SIG-M5 (cell line): ENCODE data around the gene GPANK1.
A peak's percentile ranks its signal among the peaks of the same experiment; 100 is the strongest.

ENCODE experiments used
- DNase-seq: peaks from one replicate; lab custom pipeline; 2025; lab: John Stamatoyannopoulos, UW

GPANK1 gene

GRCh38 chr6:31617010-31617409 is 47.8 kb downstream of the GPANK1 start:
- no peak for DNase-seq

- DNase-seq, result peak; percentile 45
Observed at GRCh38 chr6:31615748-31616147, 49.0 kb downstream of the GPANK1 start.

GRCh38 chr6:31614684-31615578 is 49.9 kb downstream of the GPANK1 start, which contains the start of gene AIF1:
Gene AIF1 (plus strand): TSS chr6:31615234. CDS start chr6:31615330, 96 bp downstream.
- DNase-seq, result no peak

GRCh38 chr6:31614075-31614619 is 50.6 kb downstream of the GPANK1 start:
- peak; percentile 28 for DNase-seq
